ENCODE data around the gene SUGP2.
A peak's percentile ranks its signal among the peaks of the same experiment; 100 is the strongest.

The SUGP2 gene

DNA sequence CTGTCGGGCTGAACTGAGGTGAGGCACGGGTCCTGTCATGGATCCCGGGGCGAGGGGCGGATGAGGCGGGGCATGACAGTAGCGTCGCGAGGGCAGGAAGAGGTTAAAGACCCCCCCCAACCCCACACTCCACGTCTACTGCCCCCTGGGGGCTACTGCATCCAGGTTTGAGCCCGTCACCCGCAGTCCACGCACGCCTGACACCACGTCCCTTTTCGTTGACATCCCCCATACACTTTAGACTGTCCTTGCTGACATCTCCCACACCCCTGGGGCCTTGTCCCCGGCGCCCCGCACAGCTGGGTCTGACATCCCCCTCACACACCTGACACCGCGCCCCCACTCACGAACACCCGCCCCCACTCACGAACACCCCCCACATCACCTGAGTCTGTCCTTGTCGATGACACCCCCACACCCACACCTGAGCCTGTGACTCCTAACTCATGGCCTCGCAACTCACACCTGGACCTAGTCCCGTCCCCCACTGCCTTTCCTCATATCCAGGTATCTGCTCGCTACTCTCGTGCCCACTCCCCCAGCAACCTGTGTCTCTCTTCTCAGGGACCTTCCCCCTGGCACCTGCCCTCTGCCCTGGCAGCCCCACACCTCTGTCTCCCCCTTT lies 30.9 kb upstream of the SUGP2 start:
- no peaks in the 10 kb centered on the region for H3K27me3 ChIP-seq (replicated peaks in 2 of 5; ENCODE audit: control insufficient read depth in 4 of 5, insufficient read depth in 5 of 5, low read length in 4 of 5)
- under 1% methylated on average over 20 of the region's 29 CpGs for WGBS (ENCODE audit: insufficient coverage)
- peaks cover 0 to 23% (median 18%) of the 10 kb centered on the region in 4 experiments for H3K4me1 ChIP-seq (ENCODE audit: control extremely low read depth in 1 of 4, control insufficient read depth in 4 of 4, insufficient read depth in 4 of 4, low read length in 3 of 4)
- H3K9me3 ChIP-seq (ENCODE audit: control extremely low read depth in 1 of 5, control insufficient read depth in 4 of 5, insufficient read depth in 2 of 5, low read depth in 1 of 5, low read length in 4 of 5): no peaks in the 10 kb centered on the region
- peak; percentile 83 to 91 (median 91) for DNase-seq
- peak overlapping the region; percentile 48 to 86 (median 75) for H3K4me3 ChIP-seq (ENCODE audit: control insufficient read depth in 1 of 7, extremely low read depth in 1 of 7, insufficient read depth in 4 of 7, low read depth in 2 of 7, low read length in 6 of 7)
- ChIA-PET CTCF (interaction anchor here (1.1 to 1.6 kb wide), 6 partner anchors 10 to 78 kb away, joined by 4 to 5 read pairs (median 4); no protein-coding TSS in a partner anchor), POLR2A (no interaction called here)
- peaks cover 0 to 27% (median 8%) of the 10 kb centered on the region in 4 experiments for H3K36me3 ChIP-seq (ENCODE audit: control insufficient read depth in 4 of 4, insufficient read depth in 4 of 4, low read length in 3 of 4)
- H3K27ac ChIP-seq (ENCODE audit: insufficient read depth in 1 of 2, low read depth in 1 of 2, low read length in 2 of 2, poor library complexity in 1 of 2, severe bottlenecking in 2 of 2): peak overlapping the region in 1 of 2 experiments; percentile 59

GRCh38 chr19:19063183-19064097 lies 30.1 kb upstream of the SUGP2 start, which contains the start of gene SLC25A42:
TSS of gene SLC25A42 (plus strand) at chr19:19063994. CDS start at chr19:19096125, 32,131 bp downstream.
- no peaks in the 10 kb centered on the region for H3K27me3 ChIP-seq (replicated peaks in 2 of 5; ENCODE audit: control insufficient read depth in 4 of 5, insufficient read depth in 5 of 5, low read length in 4 of 5)
- no peaks in the 10 kb centered on the region for H3K9me3 ChIP-seq (ENCODE audit: control extremely low read depth in 1 of 5, control insufficient read depth in 4 of 5, insufficient read depth in 2 of 5, low read depth in 1 of 5, low read length in 4 of 5)
- WGBS (ENCODE audit: insufficient coverage): 5% methylated on average over 57 of the region's 77 CpGs
- ChIA-PET CTCF (interaction anchor here (1.1 to 1.5 kb wide), 2 partner anchors 9 to 11 kb away, joined by 3 to 5 read pairs; no protein-coding TSS in a partner anchor), POLR2A (interaction anchor here (0.7 kb wide), 1 partner anchor 19 kb away, joined by 3 read pairs; no protein-coding TSS in a partner anchor)
- peak within 1 kb of the TSS in 1 of 2 experiments; percentile 70 for H3K27ac ChIP-seq (ENCODE audit: insufficient read depth in 1 of 2, low read depth in 1 of 2, low read length in 2 of 2, poor library complexity in 1 of 2, severe bottlenecking in 2 of 2)
- peak within 1 kb of the TSS; percentile 48 to 86 (median 75) for H3K4me3 ChIP-seq (ENCODE audit: control insufficient read depth in 1 of 7, extremely low read depth in 1 of 7, insufficient read depth in 4 of 7, low read depth in 2 of 7, low read length in 6 of 7)
- peak; percentile 100 for DNase-seq
- H3K36me3 ChIP-seq (ENCODE audit: control insufficient read depth in 4 of 4, insufficient read depth in 4 of 4, low read length in 3 of 4): peaks cover 0 to 33% (median 9%) of the 10 kb centered on the region in 4 experiments
- peaks cover 0 to 23% (median 18%) of the 10 kb centered on the region in 4 experiments for H3K4me1 ChIP-seq (ENCODE audit: control extremely low read depth in 1 of 4, control insufficient read depth in 4 of 4, insufficient read depth in 4 of 4, low read length in 3 of 4)

GRCh38 chr19:19062454-19063182 lies 29.3 kb upstream of the SUGP2 start:
- CTCF ChIA-PET: interaction anchor here (0.7 to 1.5 kb wide), 5 partner anchors 8 to 53 kb away, joined by 3 to 5 read pairs (median 3); no protein-coding TSS in a partner anchor
- peaks cover 0 to 41% (median 16%) of the 10 kb centered on the region in 4 experiments for H3K36me3 ChIP-seq (ENCODE audit: control insufficient read depth in 4 of 4, insufficient read depth in 4 of 4, low read length in 3 of 4)
- peak overlapping the region in 6 of 7 experiments; percentile 53 to 86 (median 74) for H3K4me3 ChIP-seq (ENCODE audit: control insufficient read depth in 1 of 7, extremely low read depth in 1 of 7, insufficient read depth in 4 of 7, low read depth in 2 of 7, low read length in 6 of 7)
- peaks cover 0 to 23% (median 18%) of the 10 kb centered on the region in 4 experiments for H3K4me1 ChIP-seq (ENCODE audit: control extremely low read depth in 1 of 4, control insufficient read depth in 4 of 4, insufficient read depth in 4 of 4, low read length in 3 of 4)
- no peaks in the 10 kb centered on the region for H3K27me3 ChIP-seq (replicated peaks in 2 of 5; ENCODE audit: control insufficient read depth in 4 of 5, insufficient read depth in 5 of 5, low read length in 4 of 5)
- H3K9me3 ChIP-seq (ENCODE audit: control extremely low read depth in 1 of 5, control insufficient read depth in 4 of 5, insufficient read depth in 2 of 5, low read depth in 1 of 5, low read length in 4 of 5): no peaks in the 10 kb centered on the region
- peak overlapping the region in 1 of 2 experiments; percentile 70 for H3K27ac ChIP-seq (ENCODE audit: insufficient read depth in 1 of 2, low read depth in 1 of 2, low read length in 2 of 2, poor library complexity in 1 of 2, severe bottlenecking in 2 of 2)
- POLR2A ChIA-PET: interaction anchor here (0.7 kb wide), 1 partner anchor 20 kb away, joined by 3 read pairs; no protein-coding TSS in a partner anchor
- peak in 2 of 3 donors; percentile 13 to 23 for DNase-seq
- 94% methylated on average over 4 of the region's 4 CpGs for WGBS (ENCODE audit: insufficient coverage)

GRCh38 chr19:19061506-19061905 lies 28.2 kb upstream of the SUGP2 start:
- Histone ChIP-seq H3K9me3 (ENCODE audit: control extremely low read depth in 1 of 5, control insufficient read depth in 4 of 5, insufficient read depth in 2 of 5, low read depth in 1 of 5, low read length in 4 of 5) (no peaks in the 10 kb centered on the region), H3K27ac (ENCODE audit: insufficient read depth in 1 of 2, low read depth in 1 of 2, low read length in 2 of 2, poor library complexity in 1 of 2, severe bottlenecking in 2 of 2) (peak overlapping the region in 1 of 2 experiments; percentile 64), H3K4me1 (ENCODE audit: control extremely low read depth in 1 of 4, control insufficient read depth in 4 of 4, insufficient read depth in 4 of 4, low read length in 3 of 4) (peaks cover 0 to 23% (median 18%) of the 10 kb centered on the region in 4 experiments), H3K4me3 (ENCODE audit: control insufficient read depth in 1 of 7, extremely low read depth in 1 of 7, insufficient read depth in 4 of 7, low read depth in 2 of 7, low read length in 6 of 7) (no peak overlapping the region), H3K36me3 (ENCODE audit: control insufficient read depth in 4 of 4, insufficient read depth in 4 of 4, low read length in 3 of 4) (peaks cover 6 to 52% (median 27%) of the 10 kb centered on the region in 4 experiments), H3K27me3 (replicated peaks in 2 of 5; ENCODE audit: control insufficient read depth in 4 of 5, insufficient read depth in 5 of 5, low read length in 4 of 5) (no peaks in the 10 kb centered on the region)
- ChIA-PET POLR2A (no interaction called here), CTCF (interaction anchor here (1.2 to 1.4 kb wide), 2 partner anchors 8 to 10 kb away, joined by 3 to 5 read pairs; no protein-coding TSS in a partner anchor)
- WGBS (ENCODE audit: insufficient coverage): 100% methylated on average over 4 of the region's 8 CpGs
- no peak for DNase-seq

- peak; percentile 27 to 72 (median 71) for DNase-seq
- no peaks in the 10 kb centered on the region for H3K9me3 ChIP-seq (ENCODE audit: control extremely low read depth in 1 of 5, control insufficient read depth in 4 of 5, insufficient read depth in 2 of 5, low read depth in 1 of 5, low read length in 4 of 5)
- 85% methylated on average over 12 of the region's 12 CpGs for WGBS (ENCODE audit: insufficient coverage)
- no peak overlapping the region for H3K4me3 ChIP-seq (ENCODE audit: control insufficient read depth in 1 of 7, extremely low read depth in 1 of 7, insufficient read depth in 4 of 7, low read depth in 2 of 7, low read length in 6 of 7)
- peaks cover 7 to 63% (median 36%) of the 10 kb centered on the region in 4 experiments for H3K36me3 ChIP-seq (ENCODE audit: control insufficient read depth in 4 of 4, insufficient read depth in 4 of 4, low read length in 3 of 4)
- CTCF ChIA-PET: interaction anchor here (1.3 to 2.0 kb wide), 4 partner anchors 9 to 87 kb away, joined by 3 to 6 read pairs (median 6); no protein-coding TSS in a partner anchor
- H3K4me1 ChIP-seq (ENCODE audit: control extremely low read depth in 1 of 4, control insufficient read depth in 4 of 4, insufficient read depth in 4 of 4, low read length in 3 of 4): peaks cover 0 to 17% (median 13%) of the 10 kb centered on the region in 4 experiments
- H3K27me3 ChIP-seq (replicated peaks in 2 of 5; ENCODE audit: control insufficient read depth in 4 of 5, insufficient read depth in 5 of 5, low read length in 4 of 5): no peaks in the 10 kb centered on the region
- peak overlapping the region in 1 of 2 experiments; percentile 51 for H3K27ac ChIP-seq (ENCODE audit: insufficient read depth in 1 of 2, low read depth in 1 of 2, low read length in 2 of 2, poor library complexity in 1 of 2, severe bottlenecking in 2 of 2)
- POLR2A ChIA-PET: no interaction called here
These were observed 26.7 kb upstream of the SUGP2 start for GRCh38 chr19:19059837-19060611.

Measured in common myeloid progenitor, CD34-positive (primary cell).